T-helper 2 cell (primary cell): ENCODE measurements around the gene SORL1.
"Not testable (repeated sequence)": the region's sequence is repeated elsewhere in the genome, so short reads cannot be mapped to it uniquely, and the experiment has no call there.

Experiments used
- DNase-seq, 5 experiments: peaks; one replicate each; pipeline versions ENCODE4 v3.0.0 to v3.0.0-alpha.2; 2012 to 2022

The SORL1 gene

DNA sequence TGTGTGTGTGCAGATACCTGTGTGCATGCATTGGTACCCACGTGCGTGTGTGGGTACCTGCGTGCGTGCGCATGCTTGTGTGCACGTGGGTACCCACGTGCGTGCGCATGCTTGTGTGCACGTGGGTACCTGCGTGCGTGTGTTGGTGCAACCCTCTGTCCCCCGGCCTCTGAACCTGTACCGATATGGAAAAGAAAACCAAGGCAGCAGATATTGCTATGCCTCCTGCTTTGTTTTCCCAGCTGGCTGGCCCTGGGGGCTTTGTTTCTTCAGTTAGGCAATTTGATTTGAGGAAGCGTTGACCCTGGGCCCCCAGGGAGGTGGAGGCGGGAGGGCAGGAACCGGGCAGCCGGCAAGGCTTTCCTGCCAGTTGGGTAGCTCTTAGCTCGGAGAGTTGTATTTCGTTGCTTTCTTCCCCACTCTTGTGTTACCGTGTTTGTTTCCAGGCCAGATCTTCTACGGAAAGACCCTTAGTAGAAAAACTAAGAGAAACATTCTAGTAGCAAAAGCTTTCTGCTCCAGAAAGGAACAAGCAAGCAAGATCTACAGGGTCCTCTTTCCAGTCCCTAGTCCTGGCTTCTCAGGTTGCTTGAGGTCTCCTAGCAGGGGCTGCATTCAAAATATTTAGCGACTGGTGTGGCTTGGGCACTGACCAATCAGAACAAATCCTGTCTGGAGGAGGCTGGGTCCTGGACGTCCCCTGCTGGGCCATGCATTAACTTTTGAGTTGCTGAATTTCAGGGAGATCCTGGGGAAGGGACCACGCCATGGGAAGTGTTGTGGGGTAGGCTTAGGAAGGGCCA is 27.0 kb downstream of the SORL1 start:
- DNase-seq: no peak

GRCh38 chr11:121479698-121480238 is 27.7 kb downstream of the SORL1 start:
- no peak for DNase-seq

GRCh38 chr11:121481484-121482230 is 29.5 kb downstream of the SORL1 start:
- peak in 3 of 5 experiments; percentile 43 to 97 (median 89) for DNase-seq

GRCh38 chr11:121482231-121483129 is 30.4 kb downstream of the SORL1 start:
- DNase-seq: peak in 4 of 5 experiments; percentile 24 to 93 (median 59)

DNA sequence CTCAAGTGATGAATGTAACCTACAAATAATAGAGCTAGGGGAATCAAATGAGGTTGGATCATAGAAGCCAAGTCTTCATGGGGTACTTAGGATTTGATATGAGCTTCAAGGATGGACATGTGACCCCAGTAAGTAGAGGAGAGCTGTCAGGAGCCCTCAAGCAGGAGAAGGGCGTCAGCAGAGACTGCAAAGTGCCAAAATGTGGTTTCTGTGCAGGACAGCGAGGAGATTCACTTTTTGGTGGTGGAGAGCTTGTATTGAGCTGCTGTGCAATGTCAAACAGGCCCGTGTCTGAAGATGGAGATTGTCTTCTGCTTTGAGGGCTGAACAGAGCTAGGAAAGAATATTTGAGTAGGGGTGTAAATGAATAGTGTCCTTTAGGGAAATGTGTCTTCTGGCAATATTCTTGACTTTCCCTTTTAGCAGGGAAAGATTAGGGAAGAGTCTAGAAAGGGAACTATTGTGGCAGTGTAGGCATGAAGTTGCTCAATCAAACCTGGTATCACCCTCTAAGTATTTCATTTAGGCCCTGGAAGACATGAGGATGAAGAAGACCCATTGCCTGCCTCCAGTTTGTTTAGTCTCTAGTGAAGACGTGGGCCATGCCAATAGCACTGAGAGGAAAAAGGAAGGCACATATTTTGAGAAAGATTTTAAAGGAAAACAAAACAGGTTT is 31.8 kb downstream of the SORL1 start:
- DNase-seq: no peak

DNA sequence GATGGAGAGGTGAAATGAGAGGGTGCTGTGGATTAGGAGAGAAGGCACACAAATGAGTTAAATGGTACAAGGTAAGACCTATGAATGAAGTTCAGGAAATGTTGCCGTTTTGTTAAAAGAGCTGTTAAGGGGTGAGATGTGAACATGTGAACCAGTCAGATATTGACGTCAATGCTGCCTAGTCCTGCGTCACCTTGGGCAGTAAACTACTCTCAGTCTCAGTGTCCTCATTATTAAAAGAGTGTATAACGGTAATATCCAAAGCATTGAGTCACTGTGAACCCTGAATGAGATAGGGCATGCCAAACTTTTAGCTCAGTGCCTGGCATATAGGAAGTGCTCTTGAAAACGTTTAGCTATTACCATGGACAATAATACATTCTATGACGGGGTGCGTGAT is 33.1 kb downstream of the SORL1 start:
- DNase-seq: peak in 1 of 5 experiments; percentile 47

DNA sequence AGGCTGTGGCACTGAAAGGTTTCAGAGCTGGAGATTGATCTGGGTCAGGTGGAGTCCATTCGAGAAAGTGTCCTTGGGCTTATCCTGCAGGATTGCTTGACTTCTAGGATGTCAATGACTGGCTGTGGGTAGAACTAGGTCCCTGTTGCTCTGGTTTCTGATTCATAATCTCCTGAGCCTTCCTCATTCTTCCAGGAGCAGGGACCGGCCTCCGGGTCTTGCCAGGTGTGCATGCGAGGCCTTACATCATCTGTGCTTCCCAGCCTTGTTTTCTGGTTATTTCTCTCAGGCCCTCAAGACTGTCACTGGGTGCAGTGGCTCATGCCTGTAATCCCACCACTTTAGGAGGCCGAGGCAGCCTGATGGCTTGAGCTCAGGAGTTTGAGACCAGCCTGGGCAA is 33.9 kb downstream of the SORL1 start:
- DNase-seq: no peak

- no peak for DNase-seq
Observed at GRCh38 chr11:121487191-121487590, 35.1 kb downstream of the SORL1 start.

DNA sequence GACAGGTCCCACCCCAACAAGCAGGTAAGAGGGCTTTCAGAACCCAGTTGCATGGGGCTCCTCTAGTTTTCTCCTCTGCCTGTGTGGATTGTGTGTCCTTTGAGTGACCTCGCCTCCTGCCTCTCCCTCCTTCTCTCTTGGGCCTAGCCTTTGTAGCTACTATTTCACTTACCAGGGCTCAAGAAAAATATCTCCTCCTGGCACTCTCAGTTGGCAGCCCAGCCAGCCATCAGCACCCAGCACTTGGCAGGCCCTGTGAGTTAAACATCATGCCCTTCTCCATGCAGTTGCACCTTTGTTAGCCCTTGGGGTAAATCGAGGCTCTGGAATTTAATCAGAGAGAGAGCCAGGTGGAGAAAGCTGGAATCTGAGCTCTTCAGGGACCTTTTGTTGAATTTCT is 36.1 kb downstream of the SORL1 start:
- no peak for DNase-seq

DNA sequence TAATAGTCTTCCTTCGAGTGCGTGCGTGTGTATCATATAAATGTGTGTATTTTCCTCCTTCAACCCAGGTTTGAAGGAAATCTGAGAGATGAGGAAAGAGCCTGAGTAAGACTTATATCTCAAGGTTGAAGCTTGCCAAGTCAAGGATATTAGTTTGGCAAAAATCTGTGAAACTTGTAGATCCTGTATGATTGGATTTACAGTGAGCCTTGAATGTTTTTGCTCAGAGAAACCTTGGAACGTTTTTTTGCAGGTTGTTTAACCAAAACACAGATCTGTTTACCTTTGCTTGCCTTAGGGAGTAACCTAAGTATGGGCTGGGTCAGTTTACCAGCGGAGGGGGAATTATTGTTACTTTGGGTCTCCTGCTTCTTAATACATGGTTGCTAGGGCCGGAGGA is 36.5 kb downstream of the SORL1 start:
- DNase-seq: no peak

GRCh38 chr11:121489823-121490222 is 37.7 kb downstream of the SORL1 start:
- no peak for DNase-seq

GRCh38 chr11:121494355-121495099 is 42.4 kb downstream of the SORL1 start:
- peak in 2 of 5 experiments; percentile 31 to 36 for DNase-seq

DNA sequence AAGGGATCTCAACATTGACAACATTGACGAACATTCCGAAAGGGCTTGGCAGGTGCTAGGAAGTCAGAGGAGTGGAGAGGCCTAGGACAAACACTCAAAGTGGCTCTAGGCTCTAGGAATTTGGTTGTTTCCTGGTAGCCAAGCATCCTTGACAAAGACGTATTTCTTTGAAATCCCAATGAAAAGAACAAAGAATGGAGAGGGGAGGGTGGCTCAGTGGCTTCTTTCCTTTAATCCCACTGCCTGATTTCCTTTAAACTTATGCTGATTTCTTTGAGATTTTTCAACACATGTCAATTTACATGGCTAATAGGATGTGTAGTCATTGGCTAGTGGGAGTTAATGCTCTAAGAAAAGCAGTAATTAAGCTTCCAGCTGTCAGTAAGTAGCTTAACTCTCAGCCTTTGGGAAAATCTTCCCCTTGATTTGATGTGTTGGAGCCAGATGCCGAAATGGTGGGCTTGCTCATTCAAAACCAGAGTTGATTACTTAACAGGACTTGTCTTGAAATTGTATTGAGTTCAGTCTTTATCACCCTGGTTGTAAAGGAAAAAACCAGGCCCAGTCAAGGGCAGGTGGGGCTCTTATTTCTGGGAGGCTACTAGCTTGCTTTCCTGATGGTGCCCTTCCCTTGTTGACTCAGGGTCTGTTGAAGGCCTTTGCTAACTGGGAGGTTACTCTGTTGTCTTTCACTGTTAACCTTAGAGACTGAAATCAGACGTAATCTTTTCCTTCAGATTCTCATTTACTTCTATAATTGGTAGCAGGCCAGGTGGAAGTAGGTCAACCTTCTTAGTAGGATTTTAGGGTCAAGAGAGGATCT is 45.3 kb downstream of the SORL1 start:
- no peak for DNase-seq

DNA sequence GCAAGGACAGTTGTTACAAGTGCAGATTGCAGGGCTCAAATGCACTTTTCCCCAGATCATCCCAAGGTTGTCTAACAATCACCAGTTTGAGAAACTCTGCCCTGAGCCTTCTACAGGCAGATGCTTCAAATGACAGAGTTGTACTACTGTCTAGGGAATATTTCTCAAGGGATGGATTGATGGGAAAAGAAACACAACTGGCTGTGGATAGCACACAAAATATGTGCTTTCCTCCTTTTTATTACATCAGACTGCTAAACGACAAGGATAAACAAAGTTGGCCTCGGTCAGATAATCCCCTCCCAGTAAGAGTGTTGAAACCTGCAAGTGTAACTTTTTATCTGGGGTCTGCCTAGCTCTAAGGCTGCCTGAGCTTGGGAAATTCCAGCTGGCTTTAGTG is 47.3 kb downstream of the SORL1 start:
- no peak for DNase-seq

- no peak for DNase-seq
Observed at GRCh38 chr11:121500275-121500674, 48.2 kb downstream of the SORL1 start.

DNA sequence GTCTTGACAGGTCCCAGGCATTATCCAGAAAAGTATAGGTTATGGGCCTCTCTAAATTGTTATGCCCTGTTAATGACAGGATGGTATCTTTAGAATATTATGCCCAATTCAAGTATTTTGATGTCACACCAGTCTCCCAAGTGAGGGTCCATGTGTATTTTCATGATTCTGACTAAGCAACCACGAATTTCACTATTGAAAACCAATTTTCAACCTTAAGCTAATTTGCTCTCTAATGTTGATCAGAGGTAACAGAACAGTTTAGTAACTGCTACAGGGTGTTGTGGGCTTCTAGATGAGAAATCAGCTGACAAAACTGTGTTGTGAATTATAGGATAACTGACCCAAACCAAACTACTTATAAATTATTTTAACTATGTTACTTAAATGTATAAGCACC is 48.6 kb downstream of the SORL1 start:
- DNase-seq: no peak

GRCh38 chr11:121503051-121503450 is 50.9 kb downstream of the SORL1 start:
- DNase-seq: no peak

GRCh38 chr11:121506237-121506636 is 54.1 kb downstream of the SORL1 start:
- DNase-seq: not testable (repeated sequence)

GRCh38 chr11:121508449-121508848 is 56.3 kb downstream of the SORL1 start:
- DNase-seq: no peak

- DNase-seq: no peak
Observed at GRCh38 chr11:121510438-121510837, 58.3 kb downstream of the SORL1 start.
